ENCODE results near the gene POU2AF1. TPM values are rescaled to one million over a fixed set of nuclear protein-coding genes. Genes with fewer than 3 reads are reported as not detected.

Gene POU2AF1, protein sequence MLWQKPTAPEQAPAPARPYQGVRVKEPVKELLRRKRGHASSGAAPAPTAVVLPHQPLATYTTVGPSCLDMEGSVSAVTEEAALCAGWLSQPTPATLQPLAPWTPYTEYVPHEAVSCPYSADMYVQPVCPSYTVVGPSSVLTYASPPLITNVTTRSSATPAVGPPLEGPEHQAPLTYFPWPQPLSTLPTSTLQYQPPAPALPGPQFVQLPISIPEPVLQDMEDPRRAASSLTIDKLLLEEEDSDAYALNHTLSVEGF
- not detected in 2 replicates for total RNA-seq
- not detected for polyA plus RNA-seq (2012)

- no peak for DNase-seq (ENCODE audit: low read depth)
These were observed at the start of gene POU2AF1 for GRCh38 chr11:111378861-111379601. TSS of gene POU2AF1 (minus strand) at chr11:111379275. CDS start at chr11:111379177, 98 bp downstream.

DNA sequence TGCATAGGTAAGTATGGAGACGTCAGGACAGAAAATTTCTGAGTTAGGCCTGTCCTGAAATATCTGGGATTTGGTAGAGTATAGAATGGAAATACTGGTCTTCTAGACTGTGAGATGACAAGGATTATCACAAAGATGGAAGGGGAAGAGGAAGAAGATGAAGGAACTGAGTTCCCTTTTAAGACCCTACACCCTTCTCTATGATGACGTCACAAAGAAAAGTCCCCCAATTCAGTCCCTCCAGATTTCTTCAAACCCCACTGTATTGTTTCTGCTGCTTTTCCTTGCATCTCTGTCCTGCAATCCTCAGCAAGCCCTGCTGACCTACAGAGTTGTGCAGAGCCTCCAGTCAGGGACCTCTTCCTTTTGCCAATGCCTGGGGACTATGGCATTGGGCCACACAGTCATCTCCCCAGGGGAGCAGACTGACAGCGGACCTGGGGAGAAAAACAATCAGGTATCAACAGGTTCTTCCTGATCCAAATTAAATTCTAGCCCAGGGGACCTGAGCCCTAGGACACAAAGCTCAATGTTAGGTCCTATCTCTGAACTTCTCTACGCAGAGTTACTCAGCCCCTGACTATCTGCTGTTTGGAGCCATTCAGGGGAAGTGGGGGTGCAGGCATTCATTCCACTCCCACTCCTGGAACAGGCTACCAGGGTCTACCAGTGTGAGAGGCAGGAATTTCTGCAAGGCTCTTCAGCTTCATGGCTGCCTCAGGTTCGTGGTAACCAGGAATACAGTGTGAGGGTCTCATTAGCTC is 49.2 kb upstream of the POU2AF1 start:
- no peak for DNase-seq (ENCODE audit: low read depth)

DNA sequence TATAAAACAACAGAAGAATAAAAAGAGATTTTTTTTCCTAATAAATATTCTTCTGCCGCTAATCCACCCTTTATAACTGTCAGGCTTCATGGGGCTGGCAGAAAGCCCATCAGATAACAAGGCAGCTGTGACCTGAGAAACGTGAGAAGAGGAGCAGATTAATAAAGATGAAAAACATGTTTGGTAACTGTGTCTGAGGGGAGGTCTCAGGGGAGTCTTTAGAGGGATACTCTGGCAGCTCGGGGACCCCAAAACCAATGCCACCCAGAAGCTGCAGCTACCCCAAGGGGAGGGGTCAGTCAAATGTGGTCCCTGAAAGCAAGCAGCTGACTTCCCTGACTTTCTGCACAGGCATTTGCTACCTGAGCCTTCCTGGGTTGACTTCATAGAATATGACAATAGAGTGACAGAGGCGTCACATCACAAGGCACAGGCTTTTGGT is 48.4 kb upstream of the POU2AF1 start:
- no peak for DNase-seq (ENCODE audit: low read depth)

DNA sequence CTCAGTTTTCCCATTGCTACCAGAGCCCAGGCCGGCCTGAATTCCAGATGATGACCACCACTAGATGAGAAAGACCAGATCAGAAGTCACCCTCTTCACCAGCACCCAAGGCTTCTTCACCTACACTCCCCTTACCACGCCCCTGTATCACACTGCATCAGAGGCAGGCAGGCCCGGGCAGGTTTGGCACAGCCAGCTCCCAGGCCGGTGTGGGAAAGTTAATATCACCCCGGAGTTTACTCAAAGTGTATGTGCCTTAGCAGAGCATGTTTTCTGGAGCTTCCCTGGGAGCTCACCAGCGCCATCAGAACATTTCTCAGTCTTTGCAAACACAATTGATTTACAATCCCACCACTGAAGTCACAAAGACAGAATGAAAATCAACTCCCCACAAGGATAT is 47.5 kb upstream of the POU2AF1 start:
- DNase-seq (ENCODE audit: low read depth): no peak

DNA sequence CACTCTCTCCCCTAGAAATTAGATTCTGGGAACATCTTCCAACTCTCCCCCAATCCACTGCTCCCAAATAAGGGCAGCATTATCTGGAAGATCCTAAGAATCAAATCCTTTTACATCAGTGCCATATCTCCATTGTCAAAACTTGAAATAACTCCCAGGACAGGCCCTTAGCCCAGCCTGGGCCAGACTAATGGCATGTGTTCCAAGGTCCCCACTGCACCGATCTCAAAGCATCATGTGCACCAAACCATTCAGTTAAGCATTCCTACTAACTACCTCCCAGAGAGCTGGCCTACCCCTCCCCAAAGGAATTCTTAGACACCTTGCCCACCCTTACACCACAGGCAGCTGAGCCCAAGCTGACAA is 44.2 kb upstream of the POU2AF1 start:
- no peak for DNase-seq (ENCODE audit: low read depth)

DNA sequence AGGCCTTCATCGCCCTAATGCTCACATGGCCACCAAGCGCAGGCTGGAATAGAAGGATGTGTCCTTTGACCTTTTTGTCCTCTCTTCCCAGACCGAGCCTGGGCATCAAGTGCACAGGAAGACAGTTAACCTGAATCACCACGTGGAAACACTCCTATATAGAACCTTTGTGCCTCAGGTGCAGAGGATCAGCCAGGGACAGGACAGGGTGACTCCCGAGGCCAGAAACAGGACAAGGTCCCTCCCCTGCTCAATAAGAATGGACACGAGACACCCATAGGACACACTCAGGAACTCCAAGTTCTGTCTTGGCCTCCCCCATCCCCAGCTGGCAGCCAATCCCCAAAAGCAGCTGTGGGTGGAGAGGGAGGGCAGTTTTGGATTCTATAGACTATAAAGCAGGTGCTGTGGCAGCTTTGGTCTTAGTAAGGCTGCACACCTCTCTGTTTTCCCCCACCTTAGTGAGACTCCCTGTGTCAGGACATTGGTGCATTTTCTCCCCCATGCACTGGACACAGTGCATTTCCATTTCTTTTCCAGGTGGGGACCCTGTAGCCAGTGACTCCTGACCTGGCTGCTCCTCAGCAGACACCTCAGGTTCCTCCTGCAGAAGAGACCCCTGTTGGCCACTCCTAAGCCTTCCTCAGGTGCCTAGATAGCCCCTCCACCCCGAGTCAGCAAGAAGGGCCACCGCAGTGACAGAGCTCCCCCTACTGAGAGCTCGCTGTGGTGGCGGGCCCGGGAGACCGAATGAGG is 43.6 kb upstream of the POU2AF1 start:
- peak; percentile 41 for DNase-seq (ENCODE audit: low read depth)

- no peak for DNase-seq (ENCODE audit: low read depth)
These were observed 42.2 kb upstream of the POU2AF1 start for GRCh38 chr11:111421251-111421650.

DNA sequence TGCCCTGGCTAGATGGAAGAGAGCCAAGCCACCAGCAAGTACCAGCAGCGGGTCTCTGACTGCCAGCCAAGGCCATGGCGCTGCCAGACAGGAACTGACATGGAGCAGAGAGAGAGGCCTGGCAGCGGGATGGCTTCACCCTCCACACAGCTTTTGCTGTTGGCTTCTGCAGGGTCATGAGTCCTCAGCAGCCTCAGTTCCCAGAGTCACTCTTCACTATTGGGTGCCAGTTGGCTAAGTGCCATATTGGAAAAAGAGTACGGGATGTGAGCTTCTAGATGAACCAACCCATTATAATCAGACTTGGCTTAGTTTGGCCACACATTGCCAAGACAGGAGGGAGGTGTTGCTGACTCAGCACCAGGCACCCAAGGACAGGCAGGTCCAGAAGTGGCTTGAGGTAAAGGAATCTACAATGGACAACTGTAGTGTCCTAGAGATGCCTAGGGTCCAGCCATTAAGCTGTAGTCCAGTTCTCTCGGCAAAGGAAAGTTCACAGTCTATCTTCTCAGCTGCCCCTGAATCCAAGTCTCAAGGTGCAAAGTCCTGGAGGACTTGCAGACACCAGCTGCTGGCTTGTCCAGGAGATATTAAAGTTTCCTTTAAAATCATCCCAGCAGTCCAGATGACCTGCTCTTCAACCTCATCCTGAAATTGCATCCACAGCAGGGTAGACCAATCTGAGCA is 40.7 kb upstream of the POU2AF1 start:
- DNase-seq (ENCODE audit: low read depth): no peak

DNA sequence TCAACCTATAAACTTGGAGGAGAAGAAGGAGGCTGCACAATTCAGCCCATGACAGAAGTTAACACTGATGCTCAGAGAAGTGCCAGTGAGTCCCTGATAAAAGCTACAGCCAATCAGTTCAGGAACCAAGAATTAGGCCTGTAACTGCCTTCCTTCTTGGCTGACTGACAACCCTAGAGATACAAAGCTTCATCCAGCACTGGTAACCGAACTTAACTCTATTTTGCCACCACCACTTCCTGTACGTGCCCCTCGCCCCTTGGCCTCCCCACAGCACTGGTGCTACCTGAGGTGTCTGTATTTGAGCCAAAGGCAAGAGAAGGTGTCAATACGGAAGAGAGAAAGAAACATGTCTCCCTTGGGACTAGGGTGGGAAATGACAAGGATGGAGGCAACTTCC is 40.1 kb upstream of the POU2AF1 start:
- DNase-seq (ENCODE audit: low read depth): no peak

DNA sequence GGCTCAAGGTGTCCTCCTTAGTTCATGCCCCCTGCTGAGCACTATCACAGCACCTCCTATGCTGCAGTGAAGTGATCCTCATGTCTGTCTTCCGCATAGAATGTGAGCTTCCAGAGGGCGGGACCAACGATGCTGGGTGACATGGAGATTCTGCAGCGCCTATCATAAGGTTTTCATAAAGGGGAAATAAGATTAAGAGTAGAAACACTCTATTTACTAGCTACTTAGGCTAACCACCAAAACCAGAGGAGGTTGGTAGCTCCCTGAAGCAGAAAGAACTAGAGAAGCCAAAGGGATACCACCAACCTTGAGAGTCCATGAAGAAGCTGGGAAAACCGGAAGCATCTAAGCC is 39.3 kb upstream of the POU2AF1 start:
- no peak for DNase-seq (ENCODE audit: low read depth)

DNA sequence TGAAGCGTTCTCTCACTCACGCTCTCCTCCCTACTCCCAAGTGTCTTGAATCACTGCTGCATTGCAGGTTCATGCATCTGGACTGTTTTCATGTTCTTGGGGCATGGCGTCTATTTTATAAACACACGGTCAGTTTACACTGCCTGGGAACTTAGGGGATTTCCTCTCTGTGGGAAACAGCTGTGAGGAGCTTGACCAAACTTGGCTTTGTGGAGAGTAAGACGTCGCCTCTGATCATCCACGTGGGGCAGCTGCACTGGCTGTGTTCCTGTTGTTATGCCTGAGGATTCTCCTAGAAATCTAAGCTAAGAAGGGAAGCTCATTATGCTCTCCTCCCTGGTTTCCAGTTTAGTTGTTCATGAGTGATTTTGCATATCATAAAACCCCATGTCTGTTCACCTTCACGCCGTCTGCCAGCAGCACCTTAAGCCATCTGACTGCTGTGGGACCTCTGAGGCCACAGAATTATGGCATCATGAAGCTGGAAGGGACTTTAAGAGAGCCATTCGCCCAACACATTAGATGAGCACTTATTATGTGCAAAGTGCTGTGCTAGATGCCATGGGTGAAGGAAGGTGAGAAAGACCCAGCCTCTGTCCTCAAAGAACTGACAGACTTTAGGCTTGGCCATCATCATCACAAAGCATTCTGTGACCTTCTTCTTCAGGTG is 38.8 kb upstream of the POU2AF1 start:
- DNase-seq (ENCODE audit: low read depth): peak; percentile 96

DNA sequence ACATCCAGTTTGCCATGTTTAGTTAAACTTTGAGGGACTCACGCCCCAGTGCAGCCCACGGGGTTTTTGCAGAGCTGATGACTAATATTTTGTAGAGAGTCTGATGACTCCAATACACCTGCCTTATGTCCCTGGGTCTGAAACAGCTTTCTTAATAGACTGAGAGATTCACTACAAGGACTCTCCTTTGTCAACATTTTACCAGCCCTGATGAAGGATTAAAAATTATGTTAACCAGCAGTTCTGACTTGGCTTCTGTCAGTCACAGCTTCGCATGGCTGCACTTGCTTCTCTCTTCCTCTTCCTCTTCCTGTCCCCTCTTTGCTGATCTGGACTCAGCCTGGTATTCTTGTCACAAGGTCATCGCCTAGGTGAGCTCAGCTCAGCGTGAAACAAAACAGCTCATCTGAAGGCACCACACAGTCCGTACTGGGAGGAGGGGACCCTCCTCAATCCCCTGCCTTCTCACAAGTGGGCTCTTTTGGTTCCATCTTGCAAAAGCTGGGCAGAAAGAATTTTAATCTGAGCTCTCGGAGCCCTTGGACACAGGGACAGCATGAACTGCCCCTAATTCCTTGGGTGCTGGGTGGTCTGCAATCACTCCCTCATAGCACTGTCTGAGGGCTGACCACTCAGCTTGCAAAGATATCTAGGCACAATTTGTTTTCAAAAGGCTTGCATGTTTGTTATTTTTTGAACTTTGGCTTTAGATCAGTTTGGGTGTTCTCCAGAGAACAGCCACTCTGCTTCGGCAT is 38.1 kb upstream of the POU2AF1 start:
- peak; percentile 22 for DNase-seq (ENCODE audit: low read depth)

GRCh38 chr11:111416231-111416960 is 37.3 kb upstream of the POU2AF1 start:
- no peak for DNase-seq (ENCODE audit: low read depth)

GRCh38 chr11:111414936-111415335 is 35.9 kb upstream of the POU2AF1 start:
- DNase-seq (ENCODE audit: low read depth): no peak

- DNase-seq (ENCODE audit: low read depth): peak; percentile 53
These were observed 35.3 kb upstream of the POU2AF1 start for GRCh38 chr11:111414267-111414931.

- DNase-seq (ENCODE audit: low read depth): no peak
These were observed 34.8 kb upstream of the POU2AF1 start for GRCh38 chr11:111413849-111414248.

DNA sequence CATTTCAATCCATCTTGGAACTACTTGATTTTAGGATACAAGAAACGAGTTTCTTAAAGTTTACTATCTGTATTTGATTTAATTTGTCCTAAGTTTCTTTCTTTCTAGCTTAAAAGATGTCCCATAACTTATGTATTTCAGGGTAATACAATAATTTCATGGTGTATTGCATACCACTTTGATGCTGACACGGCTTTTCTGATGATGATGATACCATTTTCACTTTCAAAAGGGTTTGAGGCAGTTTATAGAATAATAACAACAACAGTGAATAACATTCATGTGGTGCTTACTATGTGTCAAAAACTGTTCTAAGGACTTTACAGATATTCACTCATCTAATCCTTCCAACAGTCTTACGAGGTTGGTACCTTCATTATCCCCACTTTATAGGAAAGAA is 33.2 kb upstream of the POU2AF1 start:
- no peak for DNase-seq (ENCODE audit: low read depth)

DNA sequence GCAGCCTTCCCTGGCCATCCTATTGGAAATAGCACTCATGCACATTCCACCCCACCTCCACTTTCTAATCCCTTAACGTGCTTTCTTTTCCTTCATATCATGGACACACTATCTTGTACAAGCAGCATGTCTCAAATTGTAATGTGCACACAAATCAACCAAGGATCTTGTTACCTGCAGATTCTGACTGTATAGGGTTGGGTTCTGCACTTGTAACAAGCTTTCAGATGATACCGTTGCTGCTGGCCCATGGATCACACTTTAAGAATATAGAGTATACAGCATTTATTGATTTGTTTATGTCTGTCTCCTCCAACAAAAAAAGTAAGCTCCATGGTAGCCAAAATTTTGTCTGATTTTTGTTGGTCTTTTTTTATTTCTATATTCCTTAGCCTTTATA is 32.4 kb upstream of the POU2AF1 start:
- DNase-seq (ENCODE audit: low read depth): no peak

All from myocyte (in vitro differentiated cells).